Right lobe of liver (tissue), 4 donors: ENCODE results near the gene SOS2.

Source experiments
- CTCF ChIP-seq, 4 donors: fragments of 200-600 bp in 3 of 4; fragments of 450-650 bp in 1 of 4; IDR thresholded peaks; one replicate each; pipeline versions ENCODE4 v1.5.1 to v1.8.0; 2016 to 2022; ENCODE audit warnings: antibody characterized with exemption in 4 of 4, mild to moderate bottlenecking in 2 of 4
- POLR2A ChIP-seq: fragments of 450-650 bp; IDR thresholded peaks from one replicate; pipeline ENCODE4 v1.6.1; 2017; ENCODE audit warnings: antibody characterized with exemption, mild to moderate bottlenecking
- donor health status: DM: no; HTN: no; CAD: no.
- donor health status: DM: no; HTN: no; CAD: no.
- donor health status: DM: no; HTN: yes; CAD: no.

GRCh38 chr14:50247245-50247644, 15.9 kb upstream of the SOS2 start:
- TF ChIP-seq POLR2A (no peak), CTCF (IDR thresholded peaks at IDR 0.05) (no peak)
